Duodenal mucosa (tissue), 2 donors: Measurements from ENCODE around the gene UTP11.

Experiments used
- H3K27ac ChIP-seq: one replicate; pipeline ENCODE4 v1.7.0; 2013; ENCODE audit warnings: low read depth, low read length
- H3K27me3 ChIP-seq, 2 donors: one replicate each; pipeline ENCODE4 v1.7.0; 2013; ENCODE audit warnings: low read length in 2 of 2, control low read depth in 1 of 2; ENCODE audit not compliant: insufficient read depth in 2 of 2, control insufficient read depth in 1 of 2
- H3K36me3 ChIP-seq, 2 donors: one replicate each; pipeline ENCODE4 v1.7.0; 2013; ENCODE audit warnings: low read length in 2 of 2, control low read depth in 1 of 2; ENCODE audit not compliant: insufficient read depth in 2 of 2, control insufficient read depth in 1 of 2
- H3K4me1 ChIP-seq, 2 donors: one replicate each; pipeline ENCODE4 v1.7.0; 2013; ENCODE audit warnings: low read length in 2 of 2, control low read depth in 1 of 2; ENCODE audit not compliant: insufficient read depth in 2 of 2, control insufficient read depth in 1 of 2
- H3K4me3 ChIP-seq, 2 donors: one replicate each; pipeline ENCODE4 v1.7.0; 2013; ENCODE audit warnings: low read length in 2 of 2, low read depth in 1 of 2
- H3K9ac ChIP-seq, 2 donors: one replicate each; pipeline ENCODE4 v1.7.0; 2013; ENCODE audit warnings: low read length in 2 of 2, low read depth in 1 of 2
- H3K9me3 ChIP-seq, 2 donors: one replicate each; pipeline ENCODE4 v1.7.0; 2013; ENCODE audit warnings: low read length in 2 of 2, control low read depth in 1 of 2; ENCODE audit not compliant: control insufficient read depth in 1 of 2

Gene UTP11

GRCh38 chr1:38046884-38047602, 34.5 kb downstream of the UTP11 start:
- Histone ChIP-seq H3K27ac (no peak overlapping the region), H3K9me3 (no peaks in the 10 kb centered on the region), H3K27me3 (peaks cover 61 to 64% of the 10 kb centered on the region in 2 donors), H3K4me3 (peak overlapping the region; percentile 47 to 62), H3K36me3 (no peaks in the 10 kb centered on the region), H3K9ac (no peak overlapping the region), H3K4me1 (peaks cover 3 to 8% of the 10 kb centered on the region in 2 donors)

- Histone ChIP-seq H3K4me1 (peaks cover 3 to 8% of the 10 kb centered on the region in 2 donors), H3K27ac (no peak overlapping the region), H3K36me3 (no peaks in the 10 kb centered on the region), H3K9ac (no peak overlapping the region), H3K9me3 (no peaks in the 10 kb centered on the region), H3K4me3 (peak overlapping the region; percentile 47 to 62), H3K27me3 (peaks cover 56 to 58% of the 10 kb centered on the region in 2 donors)
Measured at GRCh38 chr1:38047603-38048141, 35.1 kb downstream of the UTP11 start.

GRCh38 chr1:38050397-38051078, 38.0 kb downstream of the UTP11 start:
- Histone ChIP-seq H3K36me3 (no peaks in the 10 kb centered on the region), H3K9ac (no peak overlapping the region), H3K9me3 (no peaks in the 10 kb centered on the region), H3K4me3 (no peak overlapping the region), H3K27ac (no peak overlapping the region), H3K4me1 (no peaks in the 10 kb centered on the region), H3K27me3 (peaks cover 32 to 37% of the 10 kb centered on the region in 2 donors)

GRCh38 chr1:38051079-38051543, 38.6 kb downstream of the UTP11 start:
- Histone ChIP-seq H3K4me1 (no peaks in the 10 kb centered on the region), H3K27me3 (peaks cover 30 to 34% of the 10 kb centered on the region in 2 donors), H3K36me3 (no peaks in the 10 kb centered on the region), H3K4me3 (no peak overlapping the region), H3K9ac (no peak overlapping the region), H3K27ac (no peak overlapping the region), H3K9me3 (no peaks in the 10 kb centered on the region)

- no peaks in the 10 kb centered on the region for H3K36me3 ChIP-seq
Measured at GRCh38 chr1:38052750-38053415, 40.3 kb downstream of the UTP11 start.

GRCh38 chr1:38053416-38054091, 41.0 kb downstream of the UTP11 start:
- peaks cover 18 to 21% of the 10 kb centered on the region in 2 donors for H3K27me3 ChIP-seq
- H3K36me3 ChIP-seq: no peaks in the 10 kb centered on the region
- H3K9me3 ChIP-seq: no peaks in the 10 kb centered on the region
- no peak overlapping the region for H3K27ac ChIP-seq
- no peaks in the 10 kb centered on the region for H3K4me1 ChIP-seq
- no peak overlapping the region for H3K4me3 ChIP-seq
- H3K9ac ChIP-seq: no peak overlapping the region

More at GRCh38 chr1:38052750-38053415, 40.3 kb downstream of the UTP11 start:
- H3K27me3 ChIP-seq: peaks cover 24 to 28% of the 10 kb centered on the region in 2 donors
- H3K4me3 ChIP-seq: no peak overlapping the region
- H3K27ac ChIP-seq: no peak overlapping the region
- H3K9ac ChIP-seq: no peak overlapping the region
- no peaks in the 10 kb centered on the region for H3K4me1 ChIP-seq
- no peaks in the 10 kb centered on the region for H3K9me3 ChIP-seq

GRCh38 chr1:38055398-38055797, 42.9 kb downstream of the UTP11 start:
- Histone ChIP-seq H3K4me1 (no peaks in the 10 kb centered on the region), H3K27ac (no peak overlapping the region), H3K9ac (no peak overlapping the region), H3K36me3 (no peaks in the 10 kb centered on the region), H3K4me3 (no peak overlapping the region), H3K27me3 (peaks cover 7 to 9% of the 10 kb centered on the region in 2 donors), H3K9me3 (no peaks in the 10 kb centered on the region)

GRCh38 chr1:38055965-38056364, 43.4 kb downstream of the UTP11 start:
- no peak overlapping the region for H3K4me3 ChIP-seq
- peaks cover 7 to 14% of the 10 kb centered on the region in 2 donors for H3K27me3 ChIP-seq
- H3K9ac ChIP-seq: no peak overlapping the region
- no peaks in the 10 kb centered on the region for H3K4me1 ChIP-seq
- H3K27ac ChIP-seq: no peak overlapping the region
- H3K36me3 ChIP-seq: no peaks in the 10 kb centered on the region
- no peaks in the 10 kb centered on the region for H3K9me3 ChIP-seq

GRCh38 chr1:38059635-38060250, 47.2 kb downstream of the UTP11 start:
- Histone ChIP-seq H3K27ac (no peak overlapping the region), H3K9me3 (no peaks in the 10 kb centered on the region), H3K4me3 (no peak overlapping the region), H3K36me3 (no peaks in the 10 kb centered on the region), H3K27me3 (peaks cover 0 to 7% of the 10 kb centered on the region in 2 donors), H3K4me1 (no peaks in the 10 kb centered on the region), H3K9ac (no peak overlapping the region)
